Neural cell (in vitro differentiated cells): ENCODE data around the gene PLSCR4. TPM values are rescaled to one million over a fixed set of nuclear protein-coding genes. Genes with fewer than 3 reads are reported as not detected.

ENCODE experiments used
- H2AFZ ChIP-seq: fragments of 200-600, 300-800 bp; sonication (generic), shearing (Covaris generic); 2 replicates; pipeline ENCODE4 v1.6.0; 2014; ENCODE audit warnings: low read depth, mild to moderate bottlenecking, antibody characterized with exemption, low read length, moderate library complexity
- H3F3A ChIP-seq: fragments of 200-600 bp; shearing (Covaris generic); 2 replicates; pipeline ENCODE4 v1.6.1; 2016; ENCODE audit warnings: mild to moderate bottlenecking, moderate library complexity, mixed read lengths, antibody characterized with exemption, low read length; ENCODE audit not compliant: insufficient read depth, poor library complexity, severe bottlenecking
- H3K27ac ChIP-seq: fragments of 200-600, 300-800 bp; sonication (generic), shearing (Covaris generic); 2 replicates; pipeline ENCODE4 v1.5.1; 2014; ENCODE audit warnings: mild to moderate bottlenecking, low read length, moderate library complexity
- H3K27me3 ChIP-seq: fragments of 300-800, 200-600 bp; sonication (generic), shearing (Covaris generic); 2 replicates; pipeline ENCODE4 v1.6.0; 2014; ENCODE audit warnings: mild to moderate bottlenecking, low read depth, low read length, moderate library complexity; ENCODE audit not compliant: insufficient read depth
- H3K36me3 ChIP-seq: fragments of 300-800, 200-600 bp; sonication (generic), shearing (Covaris generic); 2 replicates; pipeline ENCODE4 v1.5.1; 2014; ENCODE audit warnings: mild to moderate bottlenecking, antibody characterized with exemption, low read length, moderate library complexity; ENCODE audit not compliant: insufficient read depth
- H3K4me2 ChIP-seq: fragments of 300-800, 200-600 bp; sonication (generic), shearing (Covaris generic); 2 replicates; pipeline ENCODE4 v1.6.0; 2014; ENCODE audit warnings: mild to moderate bottlenecking, low read length
- H3K4me3 ChIP-seq: fragments of 300-800, 200-600 bp; sonication (generic), shearing (Covaris generic); 2 replicates; pipeline ENCODE4 v1.5.1; 2014; ENCODE audit warnings: mild to moderate bottlenecking, low read length, moderate library complexity
- H3K79me2 ChIP-seq: fragments of 200-600 bp; shearing (Covaris generic); replicated peaks from 2 replicates; pipeline ENCODE4 v1.6.0; 2014; ENCODE audit warnings: mild to moderate bottlenecking, low read length, moderate library complexity; ENCODE audit not compliant: insufficient read depth
- H3K9ac ChIP-seq: fragments of 300-800, 200-600 bp; sonication (generic), shearing (Covaris generic); 2 replicates; pipeline ENCODE4 v1.6.1; 2016; ENCODE audit warnings: mild to moderate bottlenecking, low read length, mixed read lengths
- H3K9me2 ChIP-seq: fragments of 200-600 bp; shearing (Covaris generic); 2 replicates; pipeline ENCODE4 v1.6.1; 2016; ENCODE audit warnings: mild to moderate bottlenecking, low read length, mixed read lengths; ENCODE audit not compliant: insufficient read depth
- H3K9me3 ChIP-seq: fragments of 200-600, 300-800 bp; sonication (generic), shearing (Covaris generic); 2 replicates; pipeline ENCODE4 v1.6.1; 2016; ENCODE audit warnings: mild to moderate bottlenecking, mixed run types, low read length, moderate library complexity, mixed read lengths
- H4K20me1 ChIP-seq: fragments of 200-600 bp; shearing (Covaris generic); 2 replicates; pipeline ENCODE4 v1.6.1; 2016; ENCODE audit warnings: mild to moderate bottlenecking, mixed run types; ENCODE audit not compliant: insufficient read depth
- EP300 ChIP-seq: fragments of 450-650 bp; conservative IDR thresholded peaks from 2 replicates; pipeline ENCODE4 v1.6.1; 2014; ENCODE audit warnings: antibody characterized with exemption, mild to moderate bottlenecking, moderate library complexity; ENCODE audit not compliant: poor library complexity, severe bottlenecking
- EZH2 ChIP-seq: fragments of 200-600, 300-800 bp; shearing (Covaris generic), sonication (generic); IDR thresholded peaks from 2 replicates; pipeline ENCODE4 v1.6.1; 2014; ENCODE audit warnings: antibody characterized with exemption, low read length, borderline replicate concordance, mild to moderate bottlenecking; ENCODE audit not compliant: insufficient read depth, poor library complexity, severe bottlenecking
- MXI1 ChIP-seq: fragments of 450-650 bp; conservative IDR thresholded peaks from 2 replicates; pipeline ENCODE4 v1.6.1; 2014; ENCODE audit warnings: antibody characterized with exemption, mild to moderate bottlenecking; ENCODE audit not compliant: poor library complexity, severe bottlenecking
- POLR2AphosphoS5 ChIP-seq: IDR thresholded peaks from 2 replicates; pipeline ENCODE4 v1.6.1; 2012
- RAD21 ChIP-seq: fragments of 450-650 bp; conservative IDR thresholded peaks from 2 replicates; pipeline ENCODE4 v1.6.1; 2014; ENCODE audit warnings: antibody characterized with exemption, mild to moderate bottlenecking, moderate library complexity
- SMC3 ChIP-seq: fragments of 450-650 bp; conservative IDR thresholded peaks from 2 replicates; pipeline ENCODE4 v1.6.1; 2014; ENCODE audit warnings: antibody characterized with exemption, mild to moderate bottlenecking, moderate library complexity; ENCODE audit not compliant: poor library complexity
- TAF1 ChIP-seq: IDR thresholded peaks from 2 replicates; pipeline ENCODE4 v1.6.1; 2012; ENCODE audit warnings: low read depth
- polyA plus RNA-seq: library from polyadenylated mRNA; depleted of rRNA; stranded (reverse); fragments of >200 nt; gene quantifications from 2 replicates; pipeline ENCODE4 v1.2.3, GENCODE V29; 2014
- TF ChIP-seq, protein P1 (sequence below): IDR thresholded peaks from 2 replicates; pipeline ENCODE4 v1.6.1; 2012; ENCODE audit warnings: borderline replicate concordance
- TF ChIP-seq, protein P2 (sequence below): fragments of 450-650 bp; IDR thresholded peaks from 2 replicates; pipeline ENCODE4 v1.5.1; 2014; ENCODE audit warnings: antibody characterized with exemption, mild to moderate bottlenecking, moderate library complexity; ENCODE audit not compliant: poor library complexity, severe bottlenecking

PLSCR4 gene
- polyA plus RNA-seq, 1 donor from 2014 or later, result not detected

DNA sequence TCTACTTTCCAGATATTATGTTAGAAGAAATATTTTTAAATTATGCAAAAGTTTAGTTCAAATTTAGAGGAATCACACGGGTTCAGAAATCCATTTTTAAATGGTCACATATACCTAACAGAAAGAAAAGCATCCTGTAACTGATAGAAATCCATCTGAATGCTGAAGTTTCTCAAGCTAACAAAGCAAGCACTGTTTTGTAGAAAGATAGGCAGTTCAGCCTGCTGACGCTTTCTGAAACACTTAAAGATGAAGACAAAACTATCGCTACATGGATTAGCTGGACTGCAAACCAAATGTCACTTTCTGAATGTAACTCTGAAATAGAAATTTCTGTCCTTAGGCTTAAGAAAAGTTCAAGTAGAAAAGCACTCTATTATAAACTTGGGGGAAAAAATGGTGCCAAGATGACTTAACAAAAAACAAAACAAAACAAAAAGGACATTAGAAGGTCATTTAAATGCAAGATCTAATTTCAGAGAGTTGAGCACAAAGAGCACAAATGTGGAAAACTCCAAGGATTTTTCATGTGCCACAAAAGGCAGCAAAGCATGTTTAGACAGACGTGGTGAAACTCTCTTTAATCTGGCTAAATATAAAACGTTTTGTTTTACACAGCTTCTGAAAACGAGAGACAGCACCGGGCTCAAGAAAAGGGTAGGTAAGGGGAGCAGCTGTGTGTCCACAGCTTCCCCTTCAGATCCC lies 91.1 kb downstream of the PLSCR4 start:
- TF ChIP-seq, protein P1, sequence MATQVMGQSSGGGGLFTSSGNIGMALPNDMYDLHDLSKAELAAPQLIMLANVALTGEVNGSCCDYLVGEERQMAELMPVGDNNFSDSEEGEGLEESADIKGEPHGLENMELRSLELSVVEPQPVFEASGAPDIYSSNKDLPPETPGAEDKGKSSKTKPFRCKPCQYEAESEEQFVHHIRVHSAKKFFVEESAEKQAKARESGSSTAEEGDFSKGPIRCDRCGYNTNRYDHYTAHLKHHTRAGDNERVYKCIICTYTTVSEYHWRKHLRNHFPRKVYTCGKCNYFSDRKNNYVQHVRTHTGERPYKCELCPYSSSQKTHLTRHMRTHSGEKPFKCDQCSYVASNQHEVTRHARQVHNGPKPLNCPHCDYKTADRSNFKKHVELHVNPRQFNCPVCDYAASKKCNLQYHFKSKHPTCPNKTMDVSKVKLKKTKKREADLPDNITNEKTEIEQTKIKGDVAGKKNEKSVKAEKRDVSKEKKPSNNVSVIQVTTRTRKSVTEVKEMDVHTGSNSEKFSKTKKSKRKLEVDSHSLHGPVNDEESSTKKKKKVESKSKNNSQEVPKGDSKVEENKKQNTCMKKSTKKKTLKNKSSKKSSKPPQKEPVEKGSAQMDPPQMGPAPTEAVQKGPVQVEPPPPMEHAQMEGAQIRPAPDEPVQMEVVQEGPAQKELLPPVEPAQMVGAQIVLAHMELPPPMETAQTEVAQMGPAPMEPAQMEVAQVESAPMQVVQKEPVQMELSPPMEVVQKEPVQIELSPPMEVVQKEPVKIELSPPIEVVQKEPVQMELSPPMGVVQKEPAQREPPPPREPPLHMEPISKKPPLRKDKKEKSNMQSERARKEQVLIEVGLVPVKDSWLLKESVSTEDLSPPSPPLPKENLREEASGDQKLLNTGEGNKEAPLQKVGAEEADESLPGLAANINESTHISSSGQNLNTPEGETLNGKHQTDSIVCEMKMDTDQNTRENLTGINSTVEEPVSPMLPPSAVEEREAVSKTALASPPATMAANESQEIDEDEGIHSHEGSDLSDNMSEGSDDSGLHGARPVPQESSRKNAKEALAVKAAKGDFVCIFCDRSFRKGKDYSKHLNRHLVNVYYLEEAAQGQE, result no peak
- TF ChIP-seq MXI1 (no peak), SMC3 (no peak), EP300 (no peak), RAD21 (no peak), POLR2AphosphoS5 (no peak), EZH2 (no peak), TAF1 (no peak)
- TF ChIP-seq, protein P2, sequence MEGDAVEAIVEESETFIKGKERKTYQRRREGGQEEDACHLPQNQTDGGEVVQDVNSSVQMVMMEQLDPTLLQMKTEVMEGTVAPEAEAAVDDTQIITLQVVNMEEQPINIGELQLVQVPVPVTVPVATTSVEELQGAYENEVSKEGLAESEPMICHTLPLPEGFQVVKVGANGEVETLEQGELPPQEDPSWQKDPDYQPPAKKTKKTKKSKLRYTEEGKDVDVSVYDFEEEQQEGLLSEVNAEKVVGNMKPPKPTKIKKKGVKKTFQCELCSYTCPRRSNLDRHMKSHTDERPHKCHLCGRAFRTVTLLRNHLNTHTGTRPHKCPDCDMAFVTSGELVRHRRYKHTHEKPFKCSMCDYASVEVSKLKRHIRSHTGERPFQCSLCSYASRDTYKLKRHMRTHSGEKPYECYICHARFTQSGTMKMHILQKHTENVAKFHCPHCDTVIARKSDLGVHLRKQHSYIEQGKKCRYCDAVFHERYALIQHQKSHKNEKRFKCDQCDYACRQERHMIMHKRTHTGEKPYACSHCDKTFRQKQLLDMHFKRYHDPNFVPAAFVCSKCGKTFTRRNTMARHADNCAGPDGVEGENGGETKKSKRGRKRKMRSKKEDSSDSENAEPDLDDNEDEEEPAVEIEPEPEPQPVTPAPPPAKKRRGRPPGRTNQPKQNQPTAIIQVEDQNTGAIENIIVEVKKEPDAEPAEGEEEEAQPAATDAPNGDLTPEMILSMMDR, result no peak
- no peak overlapping the region for H3K27ac ChIP-seq
- H3K9ac ChIP-seq, result peak overlapping the region; percentile 62
- no peaks in the 10 kb centered on the region for H3K36me3 ChIP-seq
- H4K20me1 ChIP-seq, result no peaks in the 10 kb centered on the region
- no peaks in the 10 kb centered on the region for H3K9me2 ChIP-seq
- H2AFZ ChIP-seq, result no peak overlapping the region
- peaks cover 6% of the 10 kb centered on the region for H3K27me3 ChIP-seq
- H3K9me3 ChIP-seq, result no peaks in the 10 kb centered on the region
- peak overlapping the region; percentile 74 for H3K4me3 ChIP-seq
- peak overlapping the region; percentile 29 for H3K4me2 ChIP-seq
- no peaks in the 10 kb centered on the region for H3K79me2 ChIP-seq
- no peaks in the 10 kb centered on the region for H3F3A ChIP-seq

DNA sequence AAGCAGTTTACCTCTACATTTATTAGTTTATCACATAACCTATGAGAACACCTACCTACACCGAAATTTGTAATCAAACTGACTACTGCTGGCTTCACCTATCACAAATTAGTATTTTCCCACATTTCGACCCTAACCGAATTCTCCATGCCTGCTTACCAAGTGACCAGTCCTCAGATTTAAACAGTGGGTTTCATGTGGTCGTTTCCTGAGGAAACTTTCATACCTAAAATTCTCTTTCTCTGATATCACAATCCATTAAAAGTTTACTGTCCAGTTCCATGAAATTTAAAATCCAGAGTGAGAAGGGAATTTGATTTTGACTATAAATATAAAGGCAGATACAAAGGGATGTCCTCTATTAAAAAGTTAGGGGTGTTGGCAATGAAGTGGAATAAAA lies 91.9 kb downstream of the PLSCR4 start:
- Histone ChIP-seq H3K9ac (no peak overlapping the region), H3K27me3 (peaks cover 6% of the 10 kb centered on the region), H3K4me3 (no peak overlapping the region), H3K9me3 (no peaks in the 10 kb centered on the region), H3K36me3 (no peaks in the 10 kb centered on the region), H3K4me2 (no peak overlapping the region), H3K27ac (no peak overlapping the region), H3K79me2 (no peaks in the 10 kb centered on the region), H3F3A (no peaks in the 10 kb centered on the region), H4K20me1 (no peaks in the 10 kb centered on the region), H2AFZ (no peak overlapping the region), H3K9me2 (no peaks in the 10 kb centered on the region)
- TF ChIP-seq, protein P2, result no peak
- TF ChIP-seq SMC3 (no peak), RAD21 (no peak), POLR2AphosphoS5 (no peak), TAF1 (no peak), EZH2 (no peak), MXI1 (no peak), EP300 (no peak)
- TF ChIP-seq, protein P1, result no peak
